Activated CD4-positive, alpha-beta T cell treated with anti-CD3 and anti-CD28 coated beads, Interleukin-2, Interleukin-4, amounts not matched to agents 100 ng/mL and 50 ng/mL, durations not matched to agents 16 hours and 8 hours (primary cell): ENCODE data around the gene PLEKHB1.
A peak's percentile ranks its signal among the peaks of the same experiment; 100 is the strongest.

Source experiments
- DNase-seq: peaks from one replicate; pipeline ENCODE4 v3.0.0-alpha.2; 2020; ENCODE audit warnings: low spot score

PLEKHB1 gene

DNA sequence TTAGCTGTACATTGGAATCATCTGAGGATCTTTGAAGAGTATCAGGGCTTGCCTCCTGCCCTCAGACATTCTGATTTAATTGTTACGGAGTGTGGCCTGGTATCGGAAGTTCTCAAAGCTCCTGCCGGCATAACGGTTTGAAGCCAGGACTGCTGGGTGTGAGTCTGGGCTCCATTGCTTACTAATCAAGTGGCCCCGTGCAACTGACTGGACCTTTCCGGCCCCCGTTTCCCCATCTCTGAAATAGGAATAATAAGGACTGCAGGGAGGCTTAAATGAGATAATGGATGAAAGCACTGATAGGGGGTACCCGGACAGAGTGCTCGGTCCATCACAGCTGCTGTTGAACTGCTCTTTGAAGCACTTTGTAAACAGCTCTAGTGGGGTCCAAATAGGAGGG lies 1.7 kb downstream of the PLEKHB1 start:
- no peak for DNase-seq

DNA sequence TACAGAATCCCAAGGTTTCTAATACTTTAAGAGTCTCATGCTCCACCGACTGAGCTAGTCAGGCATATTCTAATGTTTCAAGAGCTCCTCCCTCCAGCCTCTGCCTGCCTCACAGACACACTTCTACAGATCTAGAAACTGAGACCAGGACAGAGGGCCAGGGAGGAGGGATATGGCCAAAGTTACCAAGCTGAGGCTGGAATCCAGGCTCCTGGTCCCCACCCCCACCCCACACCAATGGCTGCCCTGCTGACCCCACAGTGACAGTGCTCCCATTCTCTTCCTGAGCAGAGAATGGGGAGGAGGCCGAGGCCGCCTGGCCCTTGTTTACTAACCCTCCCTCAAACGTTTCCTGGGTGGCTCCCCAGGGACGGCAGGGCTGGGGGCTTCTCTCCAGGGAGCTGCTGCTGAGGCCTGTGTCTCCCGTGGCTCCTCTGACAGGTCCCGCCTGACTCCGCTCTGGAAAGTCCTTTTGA lies 2.2 kb downstream of the PLEKHB1 start:
- DNase-seq: no peak

DNA sequence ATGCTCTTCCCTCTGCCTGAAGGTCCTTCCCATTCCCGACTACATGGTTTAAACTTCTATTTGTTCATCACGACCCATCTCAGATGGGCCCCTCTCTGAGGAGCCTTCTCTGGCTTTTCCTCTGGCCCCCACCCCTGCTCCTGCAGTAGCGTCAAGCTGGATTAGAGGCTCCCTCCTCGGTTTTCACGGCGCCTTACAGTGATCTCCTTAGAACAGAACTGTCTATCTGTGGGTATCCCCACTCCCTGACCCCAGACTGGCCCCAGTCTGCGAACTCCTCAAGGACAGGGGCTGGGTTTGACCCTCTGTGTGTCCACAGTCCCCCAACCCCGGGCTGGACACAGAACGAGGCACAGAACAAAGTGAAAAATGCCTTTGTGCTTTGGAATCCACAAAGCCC lies 2.8 kb downstream of the PLEKHB1 start:
- no peak for DNase-seq

DNA sequence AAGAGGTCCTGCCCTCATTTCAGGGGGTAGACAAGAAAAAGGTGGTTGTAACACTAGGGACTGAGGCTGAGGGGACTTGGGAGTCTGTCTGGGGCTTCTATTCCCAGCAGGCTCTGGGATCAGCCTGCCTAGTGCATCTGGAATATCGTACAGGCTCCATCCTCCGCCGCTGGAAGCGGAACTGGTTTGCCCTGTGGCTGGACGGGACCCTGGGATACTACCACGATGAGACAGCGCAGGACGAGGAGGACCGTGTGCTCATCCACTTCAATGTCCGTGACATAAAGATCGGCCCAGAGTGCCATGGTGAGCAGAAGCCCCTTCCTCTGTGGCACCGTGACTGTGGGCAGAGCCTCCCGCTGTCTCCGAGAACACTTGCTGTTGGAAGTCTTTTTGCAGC lies 4.0 kb downstream of the PLEKHB1 start:
- DNase-seq: no peak

DNA sequence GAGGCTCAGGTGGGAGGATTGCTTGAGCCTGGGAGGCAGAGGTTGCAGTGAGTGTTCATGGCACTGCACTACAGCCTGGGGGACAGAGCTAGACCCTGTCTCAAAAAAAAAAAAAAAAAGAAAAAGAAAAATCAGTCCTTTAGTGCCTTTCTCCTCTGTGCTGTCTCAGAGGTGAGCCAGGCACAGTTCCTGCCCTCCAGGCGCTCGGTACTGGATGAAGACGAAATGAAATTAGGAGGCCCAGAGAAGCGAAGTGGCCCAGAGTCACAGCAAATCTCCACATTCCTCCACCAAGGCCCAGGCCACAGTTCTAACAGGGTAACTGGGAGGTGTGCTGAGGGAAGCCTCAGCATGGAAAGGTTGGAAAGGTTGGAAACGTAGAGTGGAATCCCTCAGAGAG lies 4.9 kb downstream of the PLEKHB1 start:
- no peak for DNase-seq

GRCh38 chr11:73651661-73652045 lies 5.3 kb downstream of the PLEKHB1 start:
- DNase-seq: no peak

DNA sequence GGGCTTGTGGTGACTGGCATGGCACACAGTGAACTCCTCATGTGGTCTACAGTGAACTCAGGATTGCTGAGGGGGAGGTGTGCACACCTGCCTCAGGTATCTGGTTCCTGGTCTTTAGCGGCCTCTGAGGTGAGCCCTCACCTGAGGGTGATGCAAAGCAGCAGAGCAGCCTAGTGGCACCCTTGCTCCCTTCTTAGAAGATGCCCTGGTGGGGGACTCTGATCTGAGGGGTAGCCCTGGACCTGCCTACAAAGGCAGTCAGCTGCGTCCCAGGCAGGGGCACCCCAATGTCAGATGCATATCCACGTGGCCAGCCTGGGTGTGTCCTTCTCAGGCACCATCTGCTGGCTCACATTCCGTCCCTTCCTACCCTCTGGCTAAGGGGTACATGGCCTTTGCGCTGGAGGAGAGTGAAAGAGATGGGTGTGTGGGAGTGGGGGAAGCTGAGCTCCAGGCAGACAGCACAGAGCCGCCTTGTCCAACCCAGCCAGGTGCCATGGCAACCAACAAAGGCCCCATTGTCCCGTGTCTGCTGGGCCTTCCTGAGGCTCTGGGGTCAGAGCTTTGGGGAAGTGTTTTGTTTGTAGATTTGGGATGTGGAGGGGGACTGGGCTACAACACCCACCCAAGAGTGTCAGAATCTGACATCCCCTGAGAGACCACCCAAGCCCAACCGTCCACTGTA lies 5.8 kb downstream of the PLEKHB1 start:
- DNase-seq: no peak

- no peak for DNase-seq
Measured at GRCh38 chr11:73652856-73653559, 6.6 kb downstream of the PLEKHB1 start.

GRCh38 chr11:73653996-73654395 lies 7.6 kb downstream of the PLEKHB1 start:
- no peak for DNase-seq

GRCh38 chr11:73654482-73655021 lies 8.2 kb downstream of the PLEKHB1 start:
- no peak for DNase-seq

DNA sequence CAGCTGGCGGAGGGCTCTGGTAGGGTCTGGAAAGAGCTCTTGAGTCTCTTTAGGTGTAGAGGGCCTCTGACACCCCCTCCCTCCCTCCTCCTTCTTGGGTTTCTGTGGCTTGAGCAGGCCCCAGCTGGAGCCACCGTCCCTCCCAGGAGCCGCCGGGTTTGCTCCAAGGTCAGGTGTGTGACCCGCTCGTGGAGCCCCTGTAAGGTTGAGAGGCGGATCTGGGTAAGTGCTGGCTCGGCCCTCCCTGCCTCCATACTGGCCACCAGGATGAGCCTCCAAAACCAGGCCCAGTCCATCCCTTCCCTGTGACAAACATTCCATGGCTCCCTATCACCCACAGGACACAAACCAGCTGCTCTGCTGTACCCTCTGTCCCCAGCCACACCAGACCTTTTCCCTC lies 9.3 kb downstream of the PLEKHB1 start:
- DNase-seq: no peak

GRCh38 chr11:73656985-73657384 lies 10.6 kb downstream of the PLEKHB1 start:
- no peak for DNase-seq

GRCh38 chr11:73659961-73660360 lies 13.6 kb downstream of the PLEKHB1 start:
- DNase-seq: no peak

DNA sequence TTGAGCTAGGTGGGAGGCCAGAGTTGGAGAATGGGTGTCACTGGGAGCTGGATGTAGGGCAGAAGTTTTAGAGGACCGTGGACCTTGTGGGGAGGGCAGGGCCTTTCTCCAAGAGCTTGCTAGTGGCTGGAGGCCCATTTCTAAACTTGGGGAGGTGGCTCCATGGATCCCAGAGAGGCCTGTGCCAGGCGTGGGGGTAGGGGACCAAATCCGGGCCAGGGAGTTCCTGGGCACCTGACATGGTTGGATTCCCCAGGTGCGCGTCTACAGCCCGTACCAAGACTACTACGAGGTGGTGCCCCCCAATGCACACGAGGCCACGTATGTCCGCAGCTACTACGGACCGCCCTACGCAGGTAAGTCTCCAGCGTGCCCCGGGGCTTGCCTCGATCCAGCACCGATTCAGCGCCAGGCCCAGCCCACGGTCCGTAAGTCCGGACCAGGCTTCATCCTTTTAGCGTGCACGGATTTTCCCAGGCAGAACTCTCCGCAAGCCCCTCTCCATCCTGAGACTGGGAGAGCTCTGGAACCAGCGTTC lies 14.2 kb downstream of the PLEKHB1 start:
- DNase-seq: no peak

DNA sequence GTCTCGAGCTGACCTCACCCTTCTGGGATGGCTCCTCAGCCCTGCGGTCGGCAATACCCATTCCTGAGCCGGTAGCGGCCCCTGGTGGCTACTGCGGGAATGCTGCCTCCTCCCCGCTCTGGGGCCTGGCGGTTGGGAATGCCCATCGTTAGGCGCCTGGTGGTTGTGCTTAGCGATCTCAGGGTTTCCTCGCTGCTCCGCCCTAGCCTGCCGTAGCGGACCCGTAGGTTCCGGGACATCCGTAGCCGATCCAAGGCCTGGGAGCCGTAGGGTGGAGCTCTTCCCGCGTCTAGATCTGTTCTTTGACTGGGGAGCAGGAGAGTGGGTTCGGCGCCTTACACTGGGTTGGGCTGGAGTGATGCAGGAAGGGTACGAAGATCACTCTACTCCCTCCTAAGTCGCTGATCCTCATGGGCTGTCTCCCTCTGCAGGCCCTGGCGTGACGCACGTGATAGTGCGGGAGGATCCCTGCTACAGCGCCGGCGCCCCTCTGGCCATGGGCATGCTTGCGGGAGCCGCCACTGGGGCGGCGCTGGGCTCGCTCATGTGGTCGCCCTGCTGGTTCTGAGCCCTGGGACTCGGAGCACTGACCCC lies 14.8 kb downstream of the PLEKHB1 start:
- DNase-seq: peak; percentile 87

DNA sequence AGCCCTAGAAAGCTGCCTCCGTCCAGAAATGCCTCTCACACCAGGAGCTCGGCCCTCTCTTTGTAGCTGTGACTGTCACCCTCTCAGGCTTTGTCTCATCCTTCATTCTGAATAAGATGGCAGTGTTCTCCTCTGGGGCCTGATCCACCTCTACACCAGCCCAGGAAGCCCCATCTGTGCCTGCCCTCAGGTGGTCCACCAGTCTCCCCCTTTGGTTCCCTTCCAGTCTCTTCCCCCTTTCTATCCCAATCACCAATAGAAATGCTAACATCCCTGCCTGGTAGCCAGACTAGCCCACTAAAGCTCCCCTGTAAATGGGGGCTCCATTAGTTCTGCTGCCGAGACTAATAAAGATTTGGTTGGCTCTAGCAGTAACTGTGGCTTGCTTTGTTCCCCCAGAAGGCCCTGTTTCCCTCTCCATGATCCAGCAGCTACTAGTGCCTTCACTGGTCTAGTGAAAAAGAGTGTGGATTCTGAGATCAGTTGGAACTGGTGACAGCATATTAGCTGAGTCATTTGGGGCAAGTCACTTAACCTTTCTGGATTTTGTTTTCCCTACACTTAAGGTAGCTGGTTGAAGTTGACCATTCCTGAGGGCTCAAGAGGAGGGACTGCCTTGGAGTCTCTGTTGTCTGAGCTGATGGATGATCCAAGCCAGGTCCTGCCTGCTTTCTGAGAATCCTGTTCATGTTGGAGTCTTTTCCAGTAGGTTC lies 16.2 kb downstream of the PLEKHB1 start:
- DNase-seq: no peak

DNA sequence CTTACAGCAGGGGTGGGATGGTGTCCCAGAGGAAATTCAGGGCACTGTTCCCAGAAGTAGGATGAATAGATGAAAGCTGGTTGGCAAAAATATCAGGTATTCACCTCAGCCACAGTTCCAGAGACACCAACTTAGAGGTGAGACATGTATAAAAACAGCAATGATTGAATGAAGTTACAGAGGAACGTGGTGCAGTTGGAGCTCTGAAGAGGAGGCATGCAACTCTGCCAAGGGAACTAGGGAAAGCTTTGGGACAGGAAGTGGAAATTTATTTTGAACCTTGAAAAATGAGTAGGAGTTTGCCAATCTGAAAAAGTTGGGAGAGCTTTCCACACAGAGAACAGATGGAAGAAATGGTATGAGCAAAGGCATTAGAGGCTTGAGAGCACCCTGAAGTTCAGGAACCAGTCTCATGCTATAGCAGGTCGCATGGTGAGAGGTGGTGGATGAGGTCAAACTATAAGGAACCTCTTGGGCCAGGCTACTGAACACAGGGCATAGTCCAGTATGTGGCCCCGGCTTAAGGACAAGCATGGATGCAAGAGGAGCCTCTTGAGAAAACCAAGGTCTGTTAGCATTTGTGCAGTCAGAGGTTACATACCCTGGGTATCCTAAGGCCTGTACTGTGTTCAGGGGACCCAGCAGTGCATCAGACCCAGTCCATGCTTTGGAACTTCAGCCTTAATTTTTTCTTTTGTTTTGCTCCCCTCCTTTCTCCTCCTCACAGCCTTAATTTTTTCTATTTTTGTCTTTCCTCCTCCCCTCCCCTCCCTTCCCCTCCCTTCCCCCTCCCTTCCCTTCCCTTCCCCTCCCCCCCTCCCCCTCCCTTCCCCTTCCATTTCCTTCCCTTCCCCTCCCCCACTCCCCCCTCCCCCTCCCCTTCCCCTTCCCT lies 17.5 kb downstream of the PLEKHB1 start:
- no peak for DNase-seq

DNA sequence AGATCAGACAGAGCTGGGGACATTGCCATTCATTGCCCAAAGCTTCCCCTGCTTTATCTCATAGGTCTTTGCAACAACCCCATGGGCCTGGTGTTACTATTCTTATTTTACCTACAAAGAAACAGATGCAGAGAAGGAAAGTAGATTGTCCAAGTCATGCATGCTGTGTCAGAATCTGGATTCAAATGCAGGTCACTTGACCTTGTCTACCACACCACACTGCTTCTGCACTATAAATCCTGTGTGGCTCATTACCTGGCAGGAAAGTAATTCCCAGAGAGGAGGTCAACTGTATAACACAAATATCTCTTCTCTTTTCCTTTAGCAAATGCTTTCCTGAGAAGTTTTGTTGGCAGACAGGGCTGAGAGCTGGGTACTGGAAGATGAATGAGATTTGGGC lies 18.5 kb downstream of the PLEKHB1 start:
- no peak for DNase-seq

DNA sequence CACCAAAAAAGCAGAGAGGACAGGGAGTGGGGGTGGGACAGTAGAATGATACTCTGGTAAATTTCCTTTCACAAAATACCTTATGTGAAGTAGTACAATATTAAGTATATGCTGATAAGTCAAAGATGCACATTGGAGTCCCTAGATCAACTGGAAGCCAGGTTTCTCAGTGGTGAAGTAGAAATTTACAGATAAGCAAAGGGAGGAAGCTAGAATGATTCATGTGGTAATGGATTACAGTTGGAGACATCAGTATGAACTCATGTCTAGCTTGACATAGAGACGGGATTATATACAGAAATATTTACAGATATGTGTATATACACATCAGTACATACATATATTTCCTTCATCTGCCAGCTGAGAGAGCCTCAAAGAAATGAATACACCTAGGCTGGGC lies 21.5 kb downstream of the PLEKHB1 start:
- DNase-seq: no peak

DNA sequence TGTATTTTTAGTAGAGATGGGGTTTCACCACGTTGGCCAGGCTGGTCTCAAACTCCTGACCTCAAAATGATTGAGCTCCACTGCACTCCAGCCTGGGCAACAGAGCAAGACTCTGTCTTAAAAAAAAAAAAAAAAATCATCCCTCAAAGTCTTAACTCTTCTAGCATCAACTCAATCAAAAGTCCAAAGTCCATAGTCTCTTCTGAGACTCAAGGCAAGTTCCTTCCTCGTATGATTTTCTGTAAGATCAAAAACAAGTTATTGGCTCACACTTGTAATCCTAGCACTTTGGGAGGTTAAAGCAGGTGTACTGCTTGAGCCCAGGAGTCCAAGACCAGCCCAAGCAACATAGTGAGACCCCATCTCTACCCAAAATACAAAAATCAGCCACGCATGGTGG lies 24.4 kb downstream of the PLEKHB1 start:
- no peak for DNase-seq

GRCh38 chr11:73671701-73672100 lies 25.3 kb downstream of the PLEKHB1 start:
- DNase-seq: no peak
